Fibroblast of villous mesenchyme (primary cell): ENCODE data around the gene ETNK2. TPM values are rescaled to one million over a fixed set of nuclear protein-coding genes. Genes with fewer than 3 reads are reported as not detected.

Experiments
- DNase-seq: peaks from one replicate; pipeline ENCODE4 v3.0.0-alpha.2; 2010; ENCODE audit warnings: low read depth
- H3K4me3 ChIP-seq: 2 replicates; pipeline ENCODE4 v1.5.1; 2011; ENCODE audit warnings: low read depth, mild to moderate bottlenecking, low read length
- total RNA-seq: library from RNA; depleted of rRNA; stranded (reverse); fragments of >200 nt; gene quantifications from 2 replicates; pipeline ENCODE4 v1.2.3, GENCODE V29; 2012
- TF ChIP-seq, protein P1 (sequence below): IDR thresholded peaks from 2 replicates; pipeline ENCODE4 v1.5.1; 2012; ENCODE audit warnings: low read depth, mild to moderate bottlenecking, low read length; ENCODE audit not compliant: insufficient read depth

ETNK2 gene
- total RNA-seq, 1 donor = 15.5 TPM

DNA sequence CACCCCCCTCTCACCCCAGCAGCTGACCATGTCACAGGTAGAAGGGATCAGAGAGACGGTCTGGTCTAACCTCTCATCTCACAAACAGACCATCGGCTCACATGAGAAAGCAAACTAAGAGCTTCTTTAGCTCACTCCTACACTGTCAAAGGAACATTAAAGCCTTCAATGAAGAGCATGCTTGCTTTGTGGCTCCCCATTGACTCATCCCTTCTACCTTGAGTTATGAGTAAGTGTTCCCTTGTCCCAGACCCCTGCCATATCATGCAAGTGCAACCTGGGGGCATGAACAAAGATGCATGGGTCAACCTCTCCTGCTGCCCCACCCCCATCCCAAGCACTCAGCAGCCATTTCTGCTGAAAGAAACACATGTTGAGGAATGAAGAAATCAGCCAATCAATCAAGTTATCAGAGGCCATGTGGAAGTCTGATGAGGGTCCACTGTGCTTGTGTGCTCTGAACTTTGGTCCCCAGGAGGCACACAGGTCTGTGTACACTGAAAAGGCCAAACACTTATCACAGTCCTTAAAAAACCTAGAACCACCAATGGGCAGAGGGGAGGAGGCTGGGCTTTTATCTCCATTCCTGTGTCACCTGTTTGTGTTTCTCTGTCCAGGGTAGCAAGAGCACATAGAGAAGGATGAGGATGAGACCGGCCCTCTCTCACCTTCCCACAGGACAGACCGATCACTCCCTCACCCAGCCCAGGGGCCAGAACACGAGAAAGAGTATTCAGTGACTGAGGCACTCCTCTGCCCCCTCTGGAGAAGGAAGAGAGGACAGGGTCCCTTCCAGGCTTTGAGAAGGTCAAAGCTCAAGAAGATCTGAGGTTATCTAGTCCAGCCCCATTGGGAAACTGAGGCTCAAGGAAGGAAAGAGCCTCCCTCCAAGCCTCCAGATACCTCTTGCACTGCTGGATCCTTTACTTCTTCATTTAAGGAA, 9.5 kb downstream of the ETNK2 start:
- TF ChIP-seq, protein P1, sequence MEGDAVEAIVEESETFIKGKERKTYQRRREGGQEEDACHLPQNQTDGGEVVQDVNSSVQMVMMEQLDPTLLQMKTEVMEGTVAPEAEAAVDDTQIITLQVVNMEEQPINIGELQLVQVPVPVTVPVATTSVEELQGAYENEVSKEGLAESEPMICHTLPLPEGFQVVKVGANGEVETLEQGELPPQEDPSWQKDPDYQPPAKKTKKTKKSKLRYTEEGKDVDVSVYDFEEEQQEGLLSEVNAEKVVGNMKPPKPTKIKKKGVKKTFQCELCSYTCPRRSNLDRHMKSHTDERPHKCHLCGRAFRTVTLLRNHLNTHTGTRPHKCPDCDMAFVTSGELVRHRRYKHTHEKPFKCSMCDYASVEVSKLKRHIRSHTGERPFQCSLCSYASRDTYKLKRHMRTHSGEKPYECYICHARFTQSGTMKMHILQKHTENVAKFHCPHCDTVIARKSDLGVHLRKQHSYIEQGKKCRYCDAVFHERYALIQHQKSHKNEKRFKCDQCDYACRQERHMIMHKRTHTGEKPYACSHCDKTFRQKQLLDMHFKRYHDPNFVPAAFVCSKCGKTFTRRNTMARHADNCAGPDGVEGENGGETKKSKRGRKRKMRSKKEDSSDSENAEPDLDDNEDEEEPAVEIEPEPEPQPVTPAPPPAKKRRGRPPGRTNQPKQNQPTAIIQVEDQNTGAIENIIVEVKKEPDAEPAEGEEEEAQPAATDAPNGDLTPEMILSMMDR = no peak

DNA sequence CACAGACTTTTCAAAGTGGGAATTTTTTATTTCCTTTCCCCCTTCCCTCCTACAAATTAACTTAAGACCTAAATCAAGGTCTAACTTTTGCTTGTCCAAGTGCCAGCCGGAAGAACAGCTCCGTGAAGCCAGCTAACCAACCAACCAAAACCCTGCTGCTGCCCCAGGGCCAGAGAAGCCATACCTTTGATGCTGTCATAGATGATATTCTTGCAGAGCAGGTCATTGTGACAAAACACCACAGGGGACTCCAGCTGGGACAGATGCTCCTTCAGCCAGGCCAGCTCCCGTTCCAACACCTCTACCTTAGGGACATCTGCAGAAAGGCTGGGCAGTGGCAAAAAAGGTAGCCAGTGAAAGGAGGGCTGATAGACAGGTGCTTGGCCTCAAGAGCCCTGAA, 10.7 kb downstream of the ETNK2 start:
- no peak for DNase-seq
- TF ChIP-seq, protein P1 = no peak
- no peak overlapping the region for H3K4me3 ChIP-seq

More for the DNA sequence above, 9.5 kb downstream of the ETNK2 start:
- H3K4me3 ChIP-seq = no peak overlapping the region
- DNase-seq = no peak

DNA sequence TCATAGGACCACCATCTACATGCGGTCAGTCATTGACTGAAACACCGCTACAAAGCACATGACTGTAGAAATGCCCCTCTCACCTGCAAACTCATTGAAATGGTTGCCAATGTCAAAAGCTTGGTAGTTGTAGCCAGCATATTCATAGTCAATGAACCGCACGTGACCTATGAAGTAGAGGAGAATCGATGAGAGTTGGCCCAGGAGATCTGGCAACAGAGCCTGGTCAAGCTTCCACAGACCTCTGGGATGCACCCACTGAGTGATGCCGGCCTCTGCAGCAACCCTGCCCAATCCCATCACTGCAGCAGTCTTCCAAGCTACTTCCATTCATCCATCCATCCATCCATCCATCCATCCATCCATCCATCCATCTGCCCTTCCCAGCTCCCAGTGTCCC, 11.9 kb downstream of the ETNK2 start:
- DNase-seq = no peak
- H3K4me3 ChIP-seq = no peak overlapping the region
- TF ChIP-seq, protein P1 = no peak

DNA sequence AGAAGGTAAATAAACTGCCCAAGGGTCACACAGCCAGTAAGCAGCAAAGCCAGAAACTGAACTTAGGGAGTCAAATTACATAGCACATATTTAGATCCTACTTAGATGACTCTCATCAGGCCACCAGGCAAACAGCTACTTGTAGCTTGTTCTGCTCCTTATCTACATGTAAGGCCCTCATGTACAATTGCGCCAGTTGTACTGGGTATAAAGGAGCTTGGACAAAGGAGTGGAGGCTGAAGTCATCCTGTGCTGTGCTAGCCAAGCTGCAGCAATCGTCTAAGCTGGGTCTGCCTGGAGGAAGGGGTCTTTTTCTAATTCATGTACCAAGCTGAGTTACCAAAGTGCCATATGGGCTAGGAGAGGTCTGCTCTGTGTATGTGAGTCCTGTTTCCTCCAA, 12.8 kb downstream of the ETNK2 start:
- peak; percentile 21 for DNase-seq
- TF ChIP-seq, protein P1 = no peak
- no peak overlapping the region for H3K4me3 ChIP-seq

DNA sequence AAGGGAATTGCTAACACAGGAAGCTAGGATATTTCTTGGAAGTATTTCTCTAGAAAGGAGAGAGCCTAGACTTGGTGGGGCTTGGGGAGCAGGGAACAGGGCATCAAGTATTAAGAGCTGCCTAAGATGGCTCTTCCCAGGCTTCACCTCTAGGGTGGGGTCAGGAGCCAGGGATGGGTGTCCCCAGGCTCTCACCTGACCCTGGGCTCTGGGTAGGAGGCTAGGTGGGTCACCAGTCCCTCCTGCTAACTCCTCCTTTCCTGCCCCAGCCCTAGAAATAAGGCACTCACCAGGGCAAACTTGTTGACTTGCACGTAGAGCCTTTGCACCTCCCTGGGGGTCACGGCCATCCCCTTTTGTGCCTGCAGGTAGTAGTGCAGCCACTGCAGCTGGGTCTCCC, 15.0 kb downstream of the ETNK2 start:
- TF ChIP-seq, protein P1 = no peak
- no peak for DNase-seq
- no peak overlapping the region for H3K4me3 ChIP-seq

DNA sequence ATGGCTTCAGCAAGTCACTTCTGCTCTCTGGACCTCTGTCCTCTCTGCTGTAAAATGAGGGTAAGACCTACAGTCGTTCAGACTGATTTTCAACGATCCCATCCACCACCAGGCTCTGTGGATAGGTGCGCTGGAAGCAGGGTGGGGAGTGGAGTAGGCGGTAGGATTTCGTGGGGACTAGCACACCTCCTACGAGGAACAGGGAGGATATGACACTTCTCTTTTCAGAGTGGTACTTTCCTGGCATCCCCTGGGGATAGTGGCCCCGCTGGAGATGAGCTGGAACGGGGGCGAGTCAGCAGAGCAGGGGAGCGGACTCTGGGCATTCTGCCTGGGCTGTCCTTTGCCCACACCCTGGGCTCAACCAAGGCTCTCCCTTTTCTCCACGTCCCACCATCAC, 17.7 kb downstream of the ETNK2 start:
- TF ChIP-seq, protein P1 = no peak
- no peak overlapping the region for H3K4me3 ChIP-seq
- DNase-seq = no peak
